ENCODE data around the gene SRP9.

- TF ChIP-seq, protein P1, sequence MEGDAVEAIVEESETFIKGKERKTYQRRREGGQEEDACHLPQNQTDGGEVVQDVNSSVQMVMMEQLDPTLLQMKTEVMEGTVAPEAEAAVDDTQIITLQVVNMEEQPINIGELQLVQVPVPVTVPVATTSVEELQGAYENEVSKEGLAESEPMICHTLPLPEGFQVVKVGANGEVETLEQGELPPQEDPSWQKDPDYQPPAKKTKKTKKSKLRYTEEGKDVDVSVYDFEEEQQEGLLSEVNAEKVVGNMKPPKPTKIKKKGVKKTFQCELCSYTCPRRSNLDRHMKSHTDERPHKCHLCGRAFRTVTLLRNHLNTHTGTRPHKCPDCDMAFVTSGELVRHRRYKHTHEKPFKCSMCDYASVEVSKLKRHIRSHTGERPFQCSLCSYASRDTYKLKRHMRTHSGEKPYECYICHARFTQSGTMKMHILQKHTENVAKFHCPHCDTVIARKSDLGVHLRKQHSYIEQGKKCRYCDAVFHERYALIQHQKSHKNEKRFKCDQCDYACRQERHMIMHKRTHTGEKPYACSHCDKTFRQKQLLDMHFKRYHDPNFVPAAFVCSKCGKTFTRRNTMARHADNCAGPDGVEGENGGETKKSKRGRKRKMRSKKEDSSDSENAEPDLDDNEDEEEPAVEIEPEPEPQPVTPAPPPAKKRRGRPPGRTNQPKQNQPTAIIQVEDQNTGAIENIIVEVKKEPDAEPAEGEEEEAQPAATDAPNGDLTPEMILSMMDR (conservative IDR thresholded peaks at IDR 0.05; ENCODE audit: low read length), result no peak
- no peak for TF ChIP-seq EZH2phosphoT487 (IDR thresholded peaks at IDR 0.05; ENCODE audit: borderline replicate concordance)
Measured at GRCh38 chr1:225750875-225751824, 26.5 kb upstream of the SRP9 start.
